SK-N-SH (cell line): ENCODE measurements around the gene EVL.

Experiments used
- CHD2 ChIP-seq: fragments of 150-350 bp; IDR thresholded peaks from 2 replicates; pipeline ENCODE4 v1.6.1; 2018; ENCODE audit warnings: low read length; ENCODE audit not compliant: partially characterized antibody
- FOXJ3 ChIP-seq: sonication (generic); formaldehyde crosslinking; IDR thresholded peaks from 2 replicates; pipeline ENCODE4 v1.5.1; 2020; ENCODE audit warnings: mild to moderate bottlenecking, missing genetic modification reagents
- POLR2AphosphoS5 ChIP-seq: IDR thresholded peaks from 2 replicates; pipeline ENCODE4 v1.6.1; 2012; ENCODE audit warnings: low read depth, low read length
- SMC3 ChIP-seq: IDR thresholded peaks from 2 replicates; pipeline ENCODE4 v1.6.1; 2012; ENCODE audit warnings: low read depth, low read length, improper control_type of control experiment

DNA sequence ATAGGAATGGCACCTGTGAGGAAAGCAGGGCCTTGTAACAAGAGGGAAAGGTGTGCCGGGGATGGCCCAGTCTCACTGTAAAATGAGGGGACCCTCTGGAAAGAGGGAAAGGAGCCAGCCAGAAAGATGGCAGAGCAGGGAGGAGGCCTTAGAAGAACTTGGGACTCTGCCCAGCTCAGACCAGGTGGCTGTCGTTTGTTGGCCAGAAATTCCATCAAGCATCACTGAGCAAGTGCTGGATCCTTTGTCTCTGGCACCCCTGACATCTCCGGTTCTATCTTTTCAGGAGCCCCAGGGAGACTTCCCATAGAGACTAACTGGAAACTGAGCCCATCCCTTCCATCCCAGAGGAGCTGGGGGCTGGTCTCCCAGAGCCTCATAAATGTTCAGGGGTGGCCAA is 50.9 kb downstream of the EVL start:
- TF ChIP-seq SMC3 (no peak), FOXJ3 (CRISPR knock-in tag) (no peak), POLR2AphosphoS5 (no peak), CHD2 (no peak)
